Measurements from ENCODE around the gene ZCCHC3. TPM values are rescaled to one million over a fixed set of nuclear protein-coding genes. Genes with fewer than 3 reads are reported as not detected.

The ZCCHC3 gene
- total RNA-seq, 2 donors from 2014 or later = 39.5 to 46.1 TPM

DNA sequence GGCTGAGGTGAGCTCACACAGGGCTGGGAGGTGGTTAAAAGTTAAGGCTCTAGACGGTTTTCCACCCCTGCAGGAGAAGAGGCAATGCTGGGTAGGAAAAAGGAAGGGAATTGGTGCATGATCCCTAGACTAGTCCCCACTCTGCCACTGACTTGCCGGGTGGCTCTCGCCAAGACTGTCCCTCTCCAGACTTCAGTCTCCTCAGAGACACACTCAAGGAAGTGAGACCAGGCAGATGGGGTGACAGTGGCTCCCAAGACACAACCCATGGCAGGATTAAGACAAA, 19.9 kb upstream of the ZCCHC3 start:
- no peak overlapping the region for H3K4me3 ChIP-seq (ENCODE audit: low read length)
- Mint-ChIP-seq H3K27me3 (ENCODE audit: insufficient read depth) (peaks cover 7% of the 10 kb centered on the region), H3K4me1 (peaks cover 6% of the 10 kb centered on the region), H3K36me3 (ENCODE audit: low read depth) (peaks cover 63% of the 10 kb centered on the region), H3K4me3 (no peak overlapping the region), H3K9me3 (peaks cover 3% of the 10 kb centered on the region), H3K27ac (no peak overlapping the region)
- H3K27ac ChIP-seq (ENCODE audit: low read depth, low read length) = no peak overlapping the region
- no peak for DNase-seq
- TF ChIP-seq, protein P1, sequence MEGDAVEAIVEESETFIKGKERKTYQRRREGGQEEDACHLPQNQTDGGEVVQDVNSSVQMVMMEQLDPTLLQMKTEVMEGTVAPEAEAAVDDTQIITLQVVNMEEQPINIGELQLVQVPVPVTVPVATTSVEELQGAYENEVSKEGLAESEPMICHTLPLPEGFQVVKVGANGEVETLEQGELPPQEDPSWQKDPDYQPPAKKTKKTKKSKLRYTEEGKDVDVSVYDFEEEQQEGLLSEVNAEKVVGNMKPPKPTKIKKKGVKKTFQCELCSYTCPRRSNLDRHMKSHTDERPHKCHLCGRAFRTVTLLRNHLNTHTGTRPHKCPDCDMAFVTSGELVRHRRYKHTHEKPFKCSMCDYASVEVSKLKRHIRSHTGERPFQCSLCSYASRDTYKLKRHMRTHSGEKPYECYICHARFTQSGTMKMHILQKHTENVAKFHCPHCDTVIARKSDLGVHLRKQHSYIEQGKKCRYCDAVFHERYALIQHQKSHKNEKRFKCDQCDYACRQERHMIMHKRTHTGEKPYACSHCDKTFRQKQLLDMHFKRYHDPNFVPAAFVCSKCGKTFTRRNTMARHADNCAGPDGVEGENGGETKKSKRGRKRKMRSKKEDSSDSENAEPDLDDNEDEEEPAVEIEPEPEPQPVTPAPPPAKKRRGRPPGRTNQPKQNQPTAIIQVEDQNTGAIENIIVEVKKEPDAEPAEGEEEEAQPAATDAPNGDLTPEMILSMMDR (conservative IDR thresholded peaks at IDR 0.05) = no peak
- WGBS, 2 experiments (ENCODE audit: insufficient coverage in 1 of 2, insufficient read length in 1 of 2) = 42 to 44% methylated on average over 2 of the region's 3 CpGs
- no peak overlapping the region for H3K9ac ChIP-seq (ENCODE audit: extremely low read depth, low read length, poor library complexity, severe bottlenecking)
- no peaks in the 10 kb centered on the region for H3K27me3 ChIP-seq (ENCODE audit: control insufficient read depth, insufficient read depth, low read length, poor library complexity, severe bottlenecking)
- no peaks in the 10 kb centered on the region for H3K9me3 ChIP-seq (ENCODE audit: control insufficient read depth, low read length)
- no peaks in the 10 kb centered on the region for H3K4me1 ChIP-seq (ENCODE audit: control insufficient read depth, insufficient read depth, low read length)
- peaks cover 28% of the 10 kb centered on the region for H3K36me3 ChIP-seq (ENCODE audit: control insufficient read depth, insufficient read depth, low read length)

DNA sequence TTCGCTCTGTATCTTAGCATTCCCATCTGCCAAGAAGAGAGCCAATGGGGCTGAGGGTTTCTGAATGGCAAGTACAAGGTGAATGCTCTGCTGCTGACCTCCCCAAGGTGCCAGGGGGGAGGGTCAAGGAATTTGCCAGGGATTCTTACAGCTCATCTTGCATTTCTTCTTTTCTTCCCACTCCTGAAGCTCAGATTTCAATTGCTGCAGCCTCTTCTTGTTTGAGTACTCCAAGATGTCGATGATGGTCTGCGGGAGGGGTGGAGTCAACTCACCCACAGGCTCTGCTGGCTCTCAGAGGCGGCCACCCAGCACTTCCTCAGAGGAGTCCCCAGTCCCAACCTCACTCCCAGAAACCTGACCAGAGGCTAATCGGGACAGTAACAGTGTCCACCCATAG, 19.2 kb upstream of the ZCCHC3 start:
- TF ChIP-seq, protein P1 (conservative IDR thresholded peaks at IDR 0.05) = no peak
- Mint-ChIP-seq H3K4me3 (peak overlapping the region; percentile 39), H3K27me3 (ENCODE audit: insufficient read depth) (peaks cover 7% of the 10 kb centered on the region), H3K4me1 (peaks cover 6% of the 10 kb centered on the region), H3K9me3 (peaks cover 3% of the 10 kb centered on the region), H3K36me3 (ENCODE audit: low read depth) (peaks cover 59% of the 10 kb centered on the region), H3K27ac (no peak overlapping the region)
- H3K9me3 ChIP-seq (ENCODE audit: control insufficient read depth, low read length) = no peaks in the 10 kb centered on the region
- H3K27me3 ChIP-seq (ENCODE audit: control insufficient read depth, insufficient read depth, low read length, poor library complexity, severe bottlenecking) = no peaks in the 10 kb centered on the region
- peaks cover 28% of the 10 kb centered on the region for H3K36me3 ChIP-seq (ENCODE audit: control insufficient read depth, insufficient read depth, low read length)
- no peak overlapping the region for H3K9ac ChIP-seq (ENCODE audit: extremely low read depth, low read length, poor library complexity, severe bottlenecking)
- DNase-seq = no peak
- H3K4me1 ChIP-seq (ENCODE audit: control insufficient read depth, insufficient read depth, low read length) = no peaks in the 10 kb centered on the region
- no peak overlapping the region for H3K27ac ChIP-seq (ENCODE audit: low read depth, low read length)
- 80 to 100% methylated on average over 1 to 5 of the region's 5 CpGs for WGBS, 2 experiments (ENCODE audit: insufficient coverage in 1 of 2, insufficient read length in 1 of 2)
- H3K4me3 ChIP-seq (ENCODE audit: low read length) = no peak overlapping the region

DNA sequence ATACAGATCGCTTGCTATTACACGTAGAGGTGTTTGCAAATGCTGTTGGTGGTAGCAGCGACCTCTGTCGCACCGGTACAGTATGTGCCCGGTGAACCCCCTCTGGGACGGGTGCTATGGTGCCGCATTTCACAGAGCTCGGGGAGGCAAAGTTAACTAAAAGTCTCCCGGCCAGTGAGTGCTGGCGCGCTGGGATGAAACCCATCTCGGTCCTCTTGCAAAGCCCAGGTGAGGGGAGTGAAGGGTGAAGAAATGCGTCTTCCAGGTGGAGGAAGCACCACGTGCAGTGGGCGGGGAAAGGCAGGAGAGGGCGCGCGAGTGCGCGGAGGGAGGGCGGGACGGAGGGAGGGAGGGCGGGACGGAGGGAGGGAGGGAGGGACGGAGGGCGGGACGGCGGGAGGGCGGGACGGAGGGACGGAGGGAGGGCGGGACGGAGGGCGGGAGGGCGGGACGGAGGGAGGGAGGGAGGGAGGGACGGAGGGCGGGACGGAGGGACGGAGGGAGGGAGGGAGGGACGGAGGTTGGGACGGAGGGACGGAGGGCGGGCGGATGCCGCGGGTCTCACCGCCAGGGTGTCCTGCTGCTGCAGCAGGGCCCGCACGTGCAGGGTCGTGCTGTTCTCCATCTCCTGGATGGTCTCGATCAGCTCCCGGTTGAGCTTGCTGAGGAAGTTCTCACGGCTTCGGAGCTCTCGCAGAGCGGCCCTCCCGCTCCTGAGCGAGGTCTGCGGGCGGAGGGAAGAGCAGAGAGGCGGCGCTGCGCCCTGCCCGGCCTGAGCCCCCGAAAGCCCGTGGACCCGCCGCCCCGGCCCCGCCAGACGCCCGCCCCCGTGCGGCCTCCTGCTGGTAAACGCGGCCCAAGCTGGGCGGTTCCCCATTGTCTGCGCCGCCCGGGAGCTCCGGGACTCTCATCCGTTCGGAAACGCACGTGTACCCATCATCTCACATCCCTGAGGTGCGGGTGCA, 18.5 kb upstream of the ZCCHC3 start:
- peak; percentile 85 for DNase-seq
- H3K36me3 ChIP-seq (ENCODE audit: control insufficient read depth, insufficient read depth, low read length) = peaks cover 34% of the 10 kb centered on the region
- no peaks in the 10 kb centered on the region for H3K9me3 ChIP-seq (ENCODE audit: control insufficient read depth, low read length)

More for the DNA sequence above, 18.5 kb upstream of the ZCCHC3 start:
- no peak overlapping the region for H3K9ac ChIP-seq (ENCODE audit: extremely low read depth, low read length, poor library complexity, severe bottlenecking)
- peak overlapping the region; percentile 72 for H3K27ac Mint-ChIP-seq
- TF ChIP-seq, protein P1 (conservative IDR thresholded peaks at IDR 0.05) = peak; percentile 68
- H3K4me3 ChIP-seq (ENCODE audit: low read length) = no peak overlapping the region
- H3K9me3 Mint-ChIP-seq = peaks cover 3% of the 10 kb centered on the region
- WGBS, 2 experiments (ENCODE audit: insufficient coverage in 1 of 2, insufficient read length in 1 of 2) = 48 to 77% methylated on average over 24 to 60 of the region's 88 CpGs
- H3K4me1 Mint-ChIP-seq = peaks cover 6% of the 10 kb centered on the region
- H3K27me3 Mint-ChIP-seq (ENCODE audit: insufficient read depth) = peaks cover 7% of the 10 kb centered on the region
- no peaks in the 10 kb centered on the region for H3K4me1 ChIP-seq (ENCODE audit: control insufficient read depth, insufficient read depth, low read length)
- no peak overlapping the region for H3K27ac ChIP-seq (ENCODE audit: low read depth, low read length)
- H3K36me3 Mint-ChIP-seq (ENCODE audit: low read depth) = peaks cover 61% of the 10 kb centered on the region
- H3K27me3 ChIP-seq (ENCODE audit: control insufficient read depth, insufficient read depth, low read length, poor library complexity, severe bottlenecking) = no peaks in the 10 kb centered on the region
- H3K4me3 Mint-ChIP-seq = peak overlapping the region; percentile 39
